Testis (tissue), 3 donors: ENCODE measurements around the gene ALDH1A3. TPM values are rescaled to one million over a fixed set of nuclear protein-coding genes. Genes with fewer than 3 reads are reported as not detected.

ENCODE experiments used
- DNase-seq: peaks from one replicate; pipeline ENCODE4 v3.0.0-alpha.2; 2019
- H3K27ac ChIP-seq, 2 donors: fragments of 200-600 bp; sonication (generic); one replicate each; pipeline ENCODE4 v1.5.1; 2019
- H3K27me3 ChIP-seq: fragments of 200-600 bp; sonication (generic); one replicate; pipeline ENCODE4 v1.5.1; 2019
- H3K36me3 ChIP-seq: fragments of 200-600 bp; sonication (generic); one replicate; pipeline ENCODE4 v1.5.1; 2017; ENCODE audit warnings: low read depth; ENCODE audit errors: missing control alignments
- H3K4me1 ChIP-seq: fragments of 200-600 bp; sonication (generic); one replicate; pipeline ENCODE4 v1.5.1; 2019
- H3K4me3 ChIP-seq, 2 donors: fragments of 200-600 bp; sonication (generic); one replicate each; pipeline ENCODE4 v1.5.1; 2017 to 2019
- H3K9me3 ChIP-seq: fragments of 200-600 bp; sonication (generic); one replicate; pipeline ENCODE4 v1.5.1; 2017
- POLR2A ChIP-seq: fragments of 450-650 bp; IDR thresholded peaks from one replicate; pipeline ENCODE4 v1.6.1; 2017; ENCODE audit warnings: antibody characterized with exemption, mild to moderate bottlenecking, moderate library complexity
- WGBS, 2 donors: methylation state at CpG; one replicate each; pipeline ENCODE4 v1.1.5; 2018; 5-methylcytosine and 5-hydroxymethylcytosine counted together
- intact Hi-C: fragments of 100-400 bp; cut with DNase I; formaldehyde crosslinking; loops from one replicate; pipeline ENCODE4 v1.15.1; 2023; ENCODE audit warnings: low total_unique reads
- polyA plus RNA-seq: library from polyadenylated mRNA; stranded (reverse); fragments of 350-450 nt; fragmentation: Illumina TruSeq; extraction: RNeasy Lipid Tissue Mini Kit (QIAGEN cat#74804); gene quantifications from one replicate; pipeline ENCODE4 v1.2.3, GENCODE V29; 2014; ENCODE audit warnings: low read depth, low replicate concordance; ENCODE audit not compliant: insufficient read depth
- total RNA-seq, 2 donors: library from RNA; depleted of rRNA; stranded (reverse); fragments of >200 nt; gene quantifications; one replicate each; pipeline ENCODE4 v1.2.3, GENCODE V29; 2016
- TF ChIP-seq, protein P1 (sequence below), 3 experiments: fragments of 450-650 bp in 2 of 3; fragments of 200-600 bp in 1 of 3; sonication (generic) in 1 of 3; IDR thresholded peaks; one replicate each; pipeline ENCODE4 v1.5.1; 2016 to 2019; ENCODE audit warnings: antibody characterized with exemption in 3 of 3, mild to moderate bottlenecking in 2 of 3, moderate library complexity in 1 of 3

The ALDH1A3 gene
- total and polyA plus RNA-seq, 3 donors from 2014 or later: 29.5 to 69.9 (median 42.5) TPM

DNA sequence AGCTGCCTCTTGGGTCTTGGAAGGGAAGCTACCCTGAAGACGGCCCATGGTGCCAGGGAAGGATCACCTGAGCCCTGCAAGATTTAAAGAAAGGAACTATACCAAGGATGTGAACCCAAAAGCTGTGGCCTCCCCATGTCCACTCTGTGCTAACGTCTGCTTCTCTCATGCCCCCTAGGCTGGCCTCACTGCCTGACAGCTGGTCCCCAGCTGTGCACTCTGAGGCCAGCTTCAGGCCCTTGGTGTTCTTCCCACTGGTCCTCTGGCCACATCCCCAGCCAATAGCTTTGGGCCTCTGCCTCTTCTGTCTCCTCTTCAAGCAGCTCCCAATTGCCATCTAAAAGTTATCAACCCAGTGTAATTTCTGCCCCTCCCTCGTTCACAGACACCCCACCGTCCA lies 34.3 kb downstream of the ALDH1A3 start:
- no peak overlapping the region for H3K27ac ChIP-seq
- no peaks in the 10 kb centered on the region for H3K27me3 ChIP-seq
- peaks cover 26% of the 10 kb centered on the region for H3K4me1 ChIP-seq
- TF ChIP-seq, protein P1, sequence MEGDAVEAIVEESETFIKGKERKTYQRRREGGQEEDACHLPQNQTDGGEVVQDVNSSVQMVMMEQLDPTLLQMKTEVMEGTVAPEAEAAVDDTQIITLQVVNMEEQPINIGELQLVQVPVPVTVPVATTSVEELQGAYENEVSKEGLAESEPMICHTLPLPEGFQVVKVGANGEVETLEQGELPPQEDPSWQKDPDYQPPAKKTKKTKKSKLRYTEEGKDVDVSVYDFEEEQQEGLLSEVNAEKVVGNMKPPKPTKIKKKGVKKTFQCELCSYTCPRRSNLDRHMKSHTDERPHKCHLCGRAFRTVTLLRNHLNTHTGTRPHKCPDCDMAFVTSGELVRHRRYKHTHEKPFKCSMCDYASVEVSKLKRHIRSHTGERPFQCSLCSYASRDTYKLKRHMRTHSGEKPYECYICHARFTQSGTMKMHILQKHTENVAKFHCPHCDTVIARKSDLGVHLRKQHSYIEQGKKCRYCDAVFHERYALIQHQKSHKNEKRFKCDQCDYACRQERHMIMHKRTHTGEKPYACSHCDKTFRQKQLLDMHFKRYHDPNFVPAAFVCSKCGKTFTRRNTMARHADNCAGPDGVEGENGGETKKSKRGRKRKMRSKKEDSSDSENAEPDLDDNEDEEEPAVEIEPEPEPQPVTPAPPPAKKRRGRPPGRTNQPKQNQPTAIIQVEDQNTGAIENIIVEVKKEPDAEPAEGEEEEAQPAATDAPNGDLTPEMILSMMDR (IDR thresholded peaks at IDR 0.05): no peak
- TF ChIP-seq POLR2A: no peak
- DNase-seq: peak; percentile 67
- intact Hi-C loops: loop anchor here (10.0 kb wide), 1 partner anchor 91 kb away; no protein-coding TSS in a partner anchor
- H3K4me3 ChIP-seq: no peak overlapping the region
- 57 to 61% methylated on average over 4 of the region's 4 CpGs for WGBS, 2 donors
- H3K36me3 ChIP-seq: no peaks in the 10 kb centered on the region
- no peaks in the 10 kb centered on the region for H3K9me3 ChIP-seq

DNA sequence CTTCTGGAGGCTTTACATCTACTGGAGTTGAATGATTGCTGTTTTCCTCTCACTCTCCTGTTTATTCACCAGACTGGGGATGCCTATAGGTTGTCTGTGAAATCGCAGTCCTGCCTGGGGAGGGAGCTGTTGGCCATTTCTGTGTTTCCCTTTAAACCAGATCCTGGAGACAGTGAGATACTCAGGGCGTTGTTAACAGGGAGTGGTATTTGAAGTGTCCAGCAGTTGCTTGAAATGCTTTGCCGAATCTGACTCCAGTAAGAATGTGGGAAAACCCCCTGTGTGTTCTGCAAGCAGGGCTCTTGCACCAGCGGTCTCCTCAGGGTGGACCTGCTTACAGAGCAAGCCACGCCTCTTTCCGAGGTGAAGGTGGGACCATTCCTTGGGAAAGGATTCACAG lies 35.2 kb downstream of the ALDH1A3 start:
- Histone ChIP-seq H3K27ac (no peak overlapping the region), H3K36me3 (no peaks in the 10 kb centered on the region), H3K4me1 (peaks cover 25% of the 10 kb centered on the region), H3K27me3 (no peaks in the 10 kb centered on the region), H3K9me3 (no peaks in the 10 kb centered on the region), H3K4me3 (no peak overlapping the region)
- TF ChIP-seq POLR2A: no peak
- TF ChIP-seq, protein P1 (IDR thresholded peaks at IDR 0.05): peak in 1 of 3 experiments; percentile 21
- intact Hi-C loops: loop anchor here (10.0 kb wide), 1 partner anchor 90 kb away; no protein-coding TSS in a partner anchor
- DNase-seq: no peak
- 57 to 59% methylated on average over 6 of the region's 6 CpGs for WGBS, 2 donors

DNA sequence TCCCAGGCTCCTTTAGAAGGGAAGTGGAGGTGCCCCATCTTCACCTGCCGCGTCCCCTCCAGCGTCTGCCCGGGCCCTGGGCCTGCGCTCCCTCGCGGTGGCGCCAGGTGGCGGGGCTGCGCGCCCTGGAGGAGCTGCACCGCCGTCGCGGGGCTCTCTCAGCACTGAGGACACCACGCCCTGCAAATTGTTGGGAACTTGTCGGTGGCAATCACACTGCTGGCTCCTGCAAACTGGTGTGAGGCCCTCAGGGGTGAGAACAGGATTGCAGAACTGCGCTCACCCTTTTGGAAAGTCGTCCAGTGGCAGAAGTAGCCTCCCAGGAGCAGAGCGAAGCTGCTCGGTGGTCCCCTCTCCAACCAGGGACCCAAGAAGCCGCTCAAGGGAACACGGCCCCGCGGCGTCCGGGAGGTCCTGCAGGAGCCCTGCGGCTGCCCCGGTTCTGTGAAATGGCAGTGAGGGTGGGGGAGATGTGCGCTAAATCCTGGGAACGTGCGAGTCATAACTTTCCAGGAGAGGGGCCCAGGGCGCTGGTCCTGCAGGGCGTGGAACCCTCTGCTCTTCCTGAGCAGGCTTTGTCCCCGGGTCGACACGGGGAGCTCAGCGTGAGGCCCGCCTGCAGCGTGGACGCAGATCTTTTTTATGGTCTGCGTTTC lies 38.5 kb downstream of the ALDH1A3 start:
- intact Hi-C loops: loop anchor here (10.0 kb wide), 1 partner anchor 87 kb away; no protein-coding TSS in a partner anchor
- 1% methylated on average over 14 to 42 of the region's 42 CpGs for WGBS, 2 donors
- TF ChIP-seq POLR2A: no peak
- TF ChIP-seq, protein P1 (IDR thresholded peaks at IDR 0.05): peak; percentile 83 to 84 (median 83)

DNA sequence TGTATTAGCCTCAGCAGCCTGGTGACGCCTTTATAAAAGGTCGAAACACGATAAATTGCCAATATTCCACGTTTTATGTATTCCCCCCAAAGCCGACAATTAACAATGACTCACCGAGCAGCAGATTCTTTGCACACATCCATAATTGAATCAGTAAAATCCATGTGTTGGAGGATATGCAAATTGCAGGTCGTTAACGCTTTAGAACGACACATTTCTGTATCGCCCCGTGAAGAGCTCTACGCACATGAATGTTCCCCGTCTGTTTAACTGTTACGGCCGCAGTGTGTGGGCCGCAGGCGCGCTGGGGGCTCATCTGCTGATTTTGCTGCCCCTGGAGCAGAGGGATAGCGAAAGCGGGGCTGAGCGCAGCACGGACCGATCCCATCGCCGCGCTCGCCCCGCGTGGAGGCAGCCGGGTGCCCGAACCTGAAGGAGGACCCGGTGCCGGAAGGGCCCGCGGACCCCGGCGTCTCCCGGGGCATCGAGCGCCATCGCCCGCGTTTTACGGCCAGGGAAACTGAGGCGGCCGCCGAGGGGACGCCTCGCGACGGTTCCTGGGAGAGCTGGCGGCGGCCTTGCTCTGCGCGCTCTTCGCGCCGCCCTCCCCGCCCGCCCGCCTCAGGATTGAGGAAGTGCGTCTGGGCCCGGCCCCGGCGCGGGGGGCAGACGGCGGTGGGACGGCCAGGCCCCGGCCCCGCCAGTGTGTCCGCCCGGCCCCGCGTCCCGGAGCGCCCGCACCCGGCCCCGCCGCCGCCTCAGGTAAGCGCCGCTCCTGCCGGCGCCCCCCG lies 39.3 kb downstream of the ALDH1A3 start, which contains the start of gene LRRK1:
Gene LRRK1 (plus strand): TSS at position 668 of the 791 bp plus-strand sequence. CDS start 5,276 bp downstream, outside the sequence.
- Histone ChIP-seq H3K27me3 (no peaks in the 10 kb centered on the region), H3K36me3 (no peaks in the 10 kb centered on the region), H3K9me3 (no peaks in the 10 kb centered on the region), H3K27ac (peak within 1 kb of the TSS; percentile 81 to 88), H3K4me1 (peaks cover 25% of the 10 kb centered on the region), H3K4me3 (peak within 1 kb of the TSS; percentile 74 to 79)
- DNase-seq: no peak
- TF ChIP-seq, protein P1 (IDR thresholded peaks at IDR 0.05): no peak
- no peak for TF ChIP-seq POLR2A
- WGBS, 2 donors: 1 to 3% methylated on average over 19 to 43 of the region's 87 CpGs
- intact Hi-C loops: loop anchor here (10.0 kb wide), 1 partner anchor 86 kb away; no protein-coding TSS in a partner anchor

More for the DNA sequence above, 38.5 kb downstream of the ALDH1A3 start:
- H3K9me3 ChIP-seq: no peaks in the 10 kb centered on the region
- DNase-seq: peak; percentile 81
- H3K36me3 ChIP-seq: no peaks in the 10 kb centered on the region
- H3K4me1 ChIP-seq: peaks cover 25% of the 10 kb centered on the region
- H3K27me3 ChIP-seq: no peaks in the 10 kb centered on the region
- peak overlapping the region; percentile 78 to 88 for H3K27ac ChIP-seq
- peak overlapping the region; percentile 74 to 79 for H3K4me3 ChIP-seq
